Measurements from ENCODE around the gene POLR3K.
"Not testable (repeated sequence)": the region's sequence is repeated elsewhere in the genome, so short reads cannot be mapped to it uniquely, and the experiment has no call there.

The POLR3K gene

GRCh38 chr16:33154-33876 lies 20.1 kb downstream of the POLR3K start:
- H3K4me3 Mint-ChIP-seq; DNase-seq (ENCODE audit: low spot score in 2 of 2); ATAC-seq; H3K27ac Mint-ChIP-seq; H3K4me1 Mint-ChIP-seq; H3K9me3 Mint-ChIP-seq: not testable (repeated sequence)
- peaks cover 18% of the 10 kb centered on the region for H3K36me3 Mint-ChIP-seq

GRCh38 chr16:30627-31026 lies 22.8 kb downstream of the POLR3K start:
- not testable (repeated sequence) for ATAC-seq; H3K4me1 Mint-ChIP-seq; H3K36me3 Mint-ChIP-seq; H3K27ac Mint-ChIP-seq; H3K9me3 Mint-ChIP-seq; H3K4me3 Mint-ChIP-seq; DNase-seq (ENCODE audit: low spot score in 2 of 2)

- not testable (repeated sequence) for H3K4me3 Mint-ChIP-seq, H3K36me3 Mint-ChIP-seq, H3K9me3 Mint-ChIP-seq, H3K4me1 Mint-ChIP-seq, H3K27ac Mint-ChIP-seq
- DNase-seq (ENCODE audit: low spot score in 2 of 2), result peak in 1 of 2 donors; percentile 50
- ATAC-seq, result peak; percentile 80
Observed at GRCh38 chr16:25926-26348, 27.5 kb downstream of the POLR3K start.

- not testable (repeated sequence) for H3K4me3 Mint-ChIP-seq, ATAC-seq, H3K27ac Mint-ChIP-seq, H3K4me1 Mint-ChIP-seq, H3K9me3 Mint-ChIP-seq, H3K36me3 Mint-ChIP-seq
- DNase-seq (ENCODE audit: low spot score in 2 of 2), result peak in 1 of 2 donors; percentile 47
Observed at GRCh38 chr16:24151-24550, 29.3 kb downstream of the POLR3K start.

- not testable (repeated sequence) for H3K27ac Mint-ChIP-seq, ATAC-seq, H3K4me3 Mint-ChIP-seq, H3K4me1 Mint-ChIP-seq, H3K9me3 Mint-ChIP-seq, H3K36me3 Mint-ChIP-seq
- DNase-seq (ENCODE audit: low spot score in 2 of 2), result peak in 1 of 2 donors; percentile 46
Observed at GRCh38 chr16:20886-21285, 32.5 kb downstream of the POLR3K start.

- DNase-seq (ENCODE audit: low spot score in 2 of 2); H3K4me3 Mint-ChIP-seq; H3K36me3 Mint-ChIP-seq; ATAC-seq; H3K4me1 Mint-ChIP-seq; H3K9me3 Mint-ChIP-seq; H3K27ac Mint-ChIP-seq: not testable (repeated sequence)
Observed at GRCh38 chr16:17062-17765, 36.2 kb downstream of the POLR3K start.

- not testable (repeated sequence) for H3K27ac Mint-ChIP-seq, H3K9me3 Mint-ChIP-seq, H3K4me3 Mint-ChIP-seq, H3K4me1 Mint-ChIP-seq, H3K36me3 Mint-ChIP-seq
- peak; percentile 70 to 89 for DNase-seq (ENCODE audit: low spot score in 2 of 2)
- ATAC-seq, result peak; percentile 43
Observed at GRCh38 chr16:10772-11171, 42.6 kb downstream of the POLR3K start.

- Mint-ChIP-seq H3K9me3 (no peaks in the 10 kb centered on the region), H3K36me3 (no peaks in the 10 kb centered on the region), H3K4me3 (no peak overlapping the region), H3K27ac (no peak overlapping the region), H3K4me1 (no peaks in the 10 kb centered on the region)
- peak in 1 of 2 donors; percentile 50 for DNase-seq (ENCODE audit: low spot score in 2 of 2)
- peak; percentile 86 for ATAC-seq
Observed at GRCh38 chr16:9903-10665, 43.3 kb downstream of the POLR3K start.

Measured in stimulated activated effector memory CD8-positive, alpha-beta T cell treated with anti-CD3 and anti-CD28 coated beads, Interleukin-12 subunit alpha, Interleukin-12 subunit beta, amount 100 ng/mL, for 72 hours (primary cell).